ELR (cell line): ENCODE data around the gene FHDC1.
A peak's percentile ranks its signal among the peaks of the same experiment; 100 is the strongest.

ENCODE experiments used
- DNase-seq: peaks from one replicate; pipeline ENCODE4 v3.0.0-alpha.2; 2015; ENCODE audit warnings: low read depth

The FHDC1 gene

DNA sequence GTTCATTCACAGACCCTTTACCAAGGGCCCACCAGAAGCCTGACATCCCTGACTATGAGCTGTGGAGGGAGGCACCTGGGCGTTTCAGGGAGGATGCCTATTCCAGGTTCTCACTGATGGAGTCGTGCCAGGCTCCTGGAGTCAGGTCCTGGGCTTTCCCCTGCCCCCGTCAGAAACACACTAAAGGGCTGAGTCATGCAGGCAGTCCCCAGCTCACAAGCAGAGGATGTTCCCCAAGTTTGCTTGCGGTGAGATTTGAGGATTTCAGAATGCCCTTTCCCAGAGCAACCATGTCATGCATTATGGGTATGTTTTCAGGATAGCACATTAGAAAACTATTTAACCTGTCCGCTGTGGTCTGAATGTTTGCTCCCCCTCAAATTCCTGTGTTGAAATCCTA, 45.2 kb downstream of the FHDC1 start:
- DNase-seq, result peak; percentile 54

DNA sequence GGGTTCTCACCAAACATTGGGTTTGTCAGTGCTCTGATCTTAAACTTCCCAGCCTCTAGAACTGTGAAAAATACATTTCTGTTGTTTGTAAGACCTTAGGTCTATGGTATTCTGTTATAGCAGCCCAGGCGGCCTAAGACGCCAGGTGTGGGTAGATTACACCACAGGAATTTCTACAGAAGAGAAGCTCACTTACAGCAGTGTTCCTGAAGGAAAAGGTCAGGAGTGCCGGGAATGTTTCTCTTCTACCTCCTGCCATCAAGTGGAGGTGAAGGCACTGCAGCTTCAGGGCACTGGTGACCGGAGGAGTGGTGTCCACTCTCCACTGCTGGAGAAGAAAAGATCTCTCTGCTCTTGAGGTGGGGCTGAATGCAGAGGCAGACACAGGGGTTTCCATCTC, 45.7 kb downstream of the FHDC1 start:
- no peak for DNase-seq

DNA sequence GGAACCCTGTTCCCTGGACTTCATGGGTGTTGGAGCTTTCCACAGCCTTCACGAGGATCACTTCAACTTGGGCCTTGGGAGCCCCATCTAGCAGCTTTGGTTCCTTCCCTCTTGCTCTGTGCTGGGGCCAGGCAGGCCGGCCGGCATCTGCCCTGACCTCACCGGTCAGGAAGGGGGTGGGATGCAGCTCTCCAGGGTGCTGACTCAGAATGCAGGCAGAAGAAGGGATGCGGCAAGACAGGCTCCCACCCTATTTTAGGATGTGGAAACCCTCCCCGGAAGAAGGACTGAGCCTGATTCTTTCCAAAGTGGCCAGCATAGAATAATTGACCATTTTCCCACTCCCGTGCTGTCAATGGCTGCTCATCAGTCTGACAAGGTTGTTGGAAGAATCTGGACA, 47.1 kb downstream of the FHDC1 start:
- peak; percentile 22 for DNase-seq

DNA sequence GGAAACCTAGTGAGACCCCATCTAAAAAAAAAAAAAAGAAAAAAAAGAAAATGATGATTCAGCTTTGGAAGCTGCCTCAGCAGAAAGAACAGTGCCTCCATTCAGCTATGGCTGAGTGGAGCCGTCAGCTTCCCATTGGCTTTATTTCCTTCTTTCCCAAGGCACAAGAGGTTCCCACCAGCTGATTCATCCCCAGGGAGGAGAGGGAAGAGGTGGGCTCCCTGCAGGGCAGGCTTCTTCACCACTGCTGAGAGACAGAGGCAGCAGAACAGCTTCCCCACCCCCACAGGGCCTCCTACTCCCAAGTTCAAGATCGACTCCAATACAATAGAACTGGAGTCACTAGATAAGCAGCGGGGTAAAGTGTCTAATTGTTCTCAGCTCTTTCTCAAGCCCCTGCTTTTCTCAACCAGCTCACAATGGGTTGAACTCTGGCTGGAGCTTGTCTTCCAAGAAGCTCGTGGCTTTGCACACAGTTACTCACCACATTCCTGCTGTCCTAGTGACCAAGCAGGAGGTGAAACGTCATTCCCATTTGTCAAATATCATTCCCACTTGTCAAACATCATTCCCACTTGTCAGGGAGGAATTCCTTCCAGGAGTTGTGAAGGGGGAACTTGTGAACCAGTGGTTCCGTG, 47.8 kb downstream of the FHDC1 start:
- peak; percentile 74 for DNase-seq

DNA sequence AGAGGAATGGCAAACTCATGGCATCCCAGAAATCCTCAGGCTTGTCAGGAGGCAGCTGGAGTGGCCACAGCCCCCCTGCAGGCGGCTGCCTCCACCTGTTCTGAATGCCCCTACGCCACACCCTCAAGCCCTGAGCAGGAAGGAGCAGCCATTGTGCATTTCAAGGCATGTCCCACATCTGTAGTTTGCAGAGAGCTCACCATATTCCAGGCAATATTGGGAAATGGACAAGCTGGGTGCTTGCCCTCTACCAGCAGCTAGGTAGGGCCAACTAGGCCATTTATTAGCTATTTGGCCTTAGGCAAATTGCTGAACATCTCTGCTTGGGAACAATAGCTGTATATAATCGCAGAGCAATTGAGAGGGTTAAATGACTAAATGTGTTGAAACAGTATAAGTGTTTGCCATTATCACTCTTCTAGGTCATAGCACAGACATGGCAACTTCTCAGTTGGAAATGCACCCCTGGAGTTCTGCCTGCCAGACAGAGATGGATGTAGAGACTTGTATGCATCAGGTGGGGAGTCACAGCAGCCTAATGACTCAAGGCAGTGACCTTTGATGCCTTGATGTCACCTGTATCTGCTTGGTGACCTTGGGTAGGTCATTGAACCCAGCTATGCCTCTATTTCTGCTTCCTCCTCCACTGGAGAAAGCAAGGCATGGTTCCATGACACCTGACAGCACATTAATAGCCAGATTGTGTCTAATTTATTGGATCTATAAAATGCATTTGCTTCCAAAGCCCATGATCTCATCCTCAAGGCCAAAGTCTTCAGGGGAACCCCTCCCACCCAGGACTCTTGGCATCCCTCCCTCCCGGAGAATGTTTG, 52.8 kb downstream of the FHDC1 start:
- no peak for DNase-seq

DNA sequence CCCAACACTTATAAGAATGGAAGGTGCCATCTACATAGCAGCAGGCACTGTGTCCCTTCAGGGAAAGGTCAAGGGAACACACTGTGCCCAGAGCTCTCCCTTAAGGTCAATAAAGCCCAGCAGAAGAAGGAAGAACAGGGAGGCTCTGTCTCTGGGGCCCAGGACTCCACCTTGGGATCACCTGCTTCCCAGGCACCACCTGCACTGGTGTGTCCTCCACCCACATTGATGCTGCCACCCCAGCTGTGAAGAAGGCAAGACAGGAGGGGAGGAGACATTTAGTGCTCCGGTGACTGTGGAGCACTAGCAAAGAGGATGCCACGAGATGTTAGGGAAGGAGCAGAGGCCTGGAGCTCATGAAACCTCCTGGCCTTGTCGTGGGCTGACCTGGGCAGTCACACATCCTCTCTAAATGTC, 53.4 kb downstream of the FHDC1 start:
- DNase-seq, result no peak

DNA sequence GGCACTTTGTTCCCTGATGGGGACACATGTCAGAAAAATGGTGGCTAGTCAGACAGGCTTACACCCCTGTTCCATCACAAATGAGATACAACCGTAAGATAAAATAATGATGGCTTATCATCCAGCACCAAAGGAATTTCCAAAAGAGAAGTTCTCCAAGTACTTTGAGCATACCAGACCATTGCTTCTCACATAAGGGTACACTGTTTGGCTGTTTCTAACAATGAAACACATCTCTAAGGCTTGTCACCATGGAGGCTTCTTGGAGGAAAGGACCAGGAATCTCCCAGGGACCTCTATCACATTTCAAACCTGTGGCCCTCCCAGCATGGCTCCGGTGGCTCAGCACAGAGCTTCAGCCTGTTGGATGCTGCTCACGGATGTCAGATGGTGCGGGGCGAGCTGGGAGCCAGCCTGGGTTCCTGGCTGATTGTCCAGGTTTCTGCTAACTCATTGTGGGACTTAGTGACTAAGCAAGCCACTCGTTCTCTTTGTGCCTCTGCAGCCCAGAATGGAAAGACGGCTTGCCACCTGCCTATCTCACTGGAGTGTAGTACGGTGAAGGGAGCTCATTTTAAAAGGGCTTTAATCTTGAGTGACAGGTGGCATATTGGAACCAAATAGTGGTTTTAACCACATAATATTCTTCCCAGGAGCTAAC, 54.5 kb downstream of the FHDC1 start:
- DNase-seq, result no peak

DNA sequence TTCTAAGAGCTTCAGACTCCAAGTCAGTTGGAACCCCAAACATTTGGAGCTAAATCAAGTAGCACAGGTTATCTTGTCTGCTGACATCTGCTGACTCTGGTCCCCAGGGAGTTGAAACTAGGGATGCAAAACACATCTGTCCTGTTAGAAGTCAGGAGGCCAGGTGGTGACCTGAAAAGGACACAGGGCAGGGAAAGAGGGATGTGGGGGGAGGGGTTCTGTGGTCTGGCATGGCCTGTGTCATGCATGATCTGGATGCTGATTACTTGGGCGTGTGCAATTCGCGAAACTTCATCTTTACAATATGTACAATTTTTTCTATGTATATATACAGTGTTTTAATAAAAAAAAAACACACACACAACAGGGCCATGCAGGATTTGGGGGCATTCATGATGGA, 55.3 kb downstream of the FHDC1 start:
- no peak for DNase-seq

DNA sequence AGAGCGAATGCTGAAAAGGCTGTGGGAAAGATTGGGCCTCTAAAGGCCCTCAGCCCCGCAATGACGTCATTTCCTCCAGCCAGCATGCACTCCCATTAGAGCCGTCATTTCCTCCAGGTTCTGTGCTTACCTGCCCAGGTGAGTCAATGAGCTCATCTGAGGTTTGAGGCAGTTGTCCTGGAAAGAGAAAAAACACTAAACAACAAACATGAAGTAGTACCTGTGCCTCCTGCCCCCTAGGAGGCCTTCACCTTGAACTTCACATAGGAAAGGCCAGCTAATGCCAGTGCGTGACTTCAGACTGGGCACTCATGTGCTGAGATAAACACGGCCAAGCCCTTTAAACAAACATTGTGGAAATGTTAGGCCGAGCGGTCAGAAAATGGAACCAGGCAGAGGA, 55.9 kb downstream of the FHDC1 start:
- DNase-seq, result no peak

DNA sequence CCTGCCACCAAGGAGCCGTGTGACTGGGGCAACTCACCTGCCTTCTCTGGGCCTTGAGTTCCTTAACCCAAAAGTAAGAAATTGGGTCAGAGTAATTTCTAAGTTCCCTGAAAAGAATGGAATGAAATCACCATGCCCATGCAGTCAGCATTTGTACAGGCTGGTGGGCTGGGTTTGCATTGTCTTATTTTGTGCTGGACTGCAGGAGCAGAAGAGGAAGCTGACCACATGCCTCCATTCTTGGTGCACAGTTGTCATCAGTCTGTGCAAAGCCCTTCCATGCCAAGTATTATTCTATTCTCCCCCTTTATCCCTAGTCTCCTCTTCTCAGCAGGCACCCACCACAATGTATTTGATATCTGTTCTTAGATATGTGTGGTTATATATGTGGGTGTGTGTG, 56.3 kb downstream of the FHDC1 start:
- DNase-seq, result no peak

DNA sequence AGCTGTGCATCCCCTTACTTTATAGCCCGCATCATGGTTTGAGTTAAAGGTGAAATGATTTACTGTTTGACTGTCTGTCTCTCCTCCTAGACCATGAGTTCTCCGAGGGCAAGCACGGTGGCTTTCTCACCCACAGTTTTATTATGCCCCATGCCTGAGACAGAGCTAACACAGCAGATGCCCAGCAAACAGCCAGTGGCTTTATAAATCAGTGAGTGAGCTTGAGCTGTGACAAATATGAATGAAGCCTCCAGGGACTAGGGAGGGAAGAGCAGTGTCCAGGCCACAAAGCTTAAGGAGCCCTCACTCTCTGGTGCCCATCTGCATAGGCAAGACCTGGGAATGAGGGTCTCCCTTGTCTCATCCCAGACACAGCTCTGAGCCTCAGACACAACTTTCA, 57.9 kb downstream of the FHDC1 start:
- DNase-seq, result no peak

DNA sequence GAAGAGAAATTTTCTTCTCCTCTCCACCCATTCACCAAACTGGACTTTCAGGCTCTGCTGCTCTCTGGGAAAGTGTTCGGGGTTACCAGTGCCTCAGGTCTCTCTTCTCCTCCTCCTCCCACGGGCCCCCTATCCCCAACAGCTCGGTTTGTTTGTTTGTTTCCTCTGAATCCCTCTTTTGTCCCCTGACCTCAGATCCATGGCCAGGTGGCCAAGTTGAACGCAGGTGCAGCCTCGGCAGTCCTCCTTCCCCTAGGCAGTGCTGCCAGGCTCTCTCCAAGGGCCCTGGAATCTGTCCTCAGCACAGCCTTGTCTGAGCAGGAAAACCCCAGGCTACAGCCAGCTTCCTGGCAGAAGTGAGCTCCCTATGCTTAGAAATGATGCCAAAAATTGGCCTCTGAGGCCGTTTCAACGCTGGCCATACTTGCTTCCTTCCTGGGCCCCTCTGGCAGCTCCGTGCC, 60.0 kb downstream of the FHDC1 start:
- DNase-seq, result no peak

DNA sequence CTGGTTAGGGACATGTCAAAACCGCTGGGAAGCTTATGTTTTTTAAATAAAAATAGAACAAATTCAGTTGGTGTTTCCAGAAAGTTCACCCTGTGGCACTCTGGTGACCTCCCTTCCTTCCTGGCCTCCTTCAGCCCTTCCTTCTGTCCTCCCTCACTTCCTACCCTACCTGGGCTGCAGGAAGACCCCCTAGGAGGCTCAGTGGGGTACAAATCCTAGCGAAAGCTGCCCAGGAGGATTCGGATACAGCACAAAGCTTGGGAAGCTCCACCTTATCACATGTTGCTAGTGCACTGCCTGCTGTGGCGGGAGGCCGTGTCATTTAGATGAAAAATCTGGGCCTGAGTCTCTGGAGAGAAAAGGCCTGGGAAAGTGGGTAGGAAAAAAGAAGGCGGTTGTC, 60.5 kb downstream of the FHDC1 start:
- no peak for DNase-seq

DNA sequence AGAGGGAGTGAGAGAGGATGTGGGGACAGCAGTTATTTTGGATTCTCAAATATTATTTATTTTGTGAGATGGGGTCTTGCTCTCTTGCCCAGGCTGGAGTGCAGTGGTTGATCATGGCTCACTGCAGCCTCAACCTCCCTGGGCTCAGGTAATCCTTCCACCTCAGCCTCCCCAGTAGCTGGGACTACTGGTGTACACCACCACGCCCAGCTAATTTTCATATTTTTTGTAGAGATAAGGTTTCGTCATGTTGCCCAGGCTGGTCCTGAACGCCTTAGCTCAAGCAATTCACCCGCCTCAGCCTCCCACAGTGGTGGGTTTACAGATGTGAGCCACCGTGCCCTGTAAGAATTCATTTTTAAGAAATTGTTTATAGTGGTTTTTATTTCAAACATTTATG, 61.2 kb downstream of the FHDC1 start:
- no peak for DNase-seq

DNA sequence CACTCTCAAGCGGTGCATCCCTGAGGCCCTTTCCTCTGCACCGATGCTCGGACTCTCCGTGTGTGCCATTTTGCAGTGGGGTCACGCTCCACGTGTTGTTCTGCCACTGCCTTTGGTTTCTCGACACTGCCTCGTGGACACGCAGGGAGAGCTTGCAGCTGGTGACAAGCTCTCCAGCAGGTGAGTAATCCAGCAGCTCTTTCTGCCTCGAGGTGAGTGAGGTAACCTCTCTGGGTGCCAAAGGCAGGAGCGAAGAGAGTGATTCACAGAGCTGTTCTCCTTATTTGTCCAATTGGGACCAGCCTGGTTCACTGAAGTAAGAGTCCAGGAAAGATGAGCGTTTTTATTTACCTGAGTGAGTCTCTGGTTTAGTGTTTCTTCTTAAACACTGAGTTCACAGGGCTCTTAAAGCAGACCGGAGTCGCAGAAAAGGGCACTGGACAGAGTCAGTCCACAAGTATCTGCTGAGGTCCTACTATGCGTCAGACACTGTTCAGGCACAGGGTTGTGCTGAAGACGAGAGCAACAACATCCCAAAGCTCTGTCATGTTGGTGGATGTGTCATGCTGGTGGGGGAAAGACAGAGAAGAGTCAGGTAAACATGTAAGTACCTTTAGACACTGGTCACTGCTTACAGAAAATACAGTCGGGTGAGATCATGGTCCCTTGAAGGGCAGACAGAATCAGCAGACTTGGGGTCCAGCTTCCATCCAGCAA, 61.8 kb downstream of the FHDC1 start:
- DNase-seq, result peak; percentile 34

DNA sequence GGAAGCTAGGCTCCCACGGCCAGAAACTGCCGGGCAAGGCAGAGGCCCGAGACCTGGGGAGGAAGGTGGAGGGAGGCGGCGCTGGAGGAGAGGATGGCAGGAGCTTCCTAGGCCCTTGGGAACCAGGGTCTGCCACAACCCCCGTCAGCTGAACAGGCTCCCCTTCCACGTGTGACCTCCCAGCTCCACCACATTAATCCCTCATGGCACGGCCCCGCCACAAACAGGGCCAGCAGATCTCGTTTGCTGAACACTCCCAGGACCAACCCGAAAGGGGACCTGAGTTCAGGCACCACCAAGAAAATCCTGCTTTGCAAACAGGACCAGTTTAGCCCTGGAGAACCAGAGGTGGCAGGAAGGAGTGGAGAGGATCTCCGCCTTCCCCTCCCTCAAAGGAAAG, 62.7 kb downstream of the FHDC1 start:
- no peak for DNase-seq

DNA sequence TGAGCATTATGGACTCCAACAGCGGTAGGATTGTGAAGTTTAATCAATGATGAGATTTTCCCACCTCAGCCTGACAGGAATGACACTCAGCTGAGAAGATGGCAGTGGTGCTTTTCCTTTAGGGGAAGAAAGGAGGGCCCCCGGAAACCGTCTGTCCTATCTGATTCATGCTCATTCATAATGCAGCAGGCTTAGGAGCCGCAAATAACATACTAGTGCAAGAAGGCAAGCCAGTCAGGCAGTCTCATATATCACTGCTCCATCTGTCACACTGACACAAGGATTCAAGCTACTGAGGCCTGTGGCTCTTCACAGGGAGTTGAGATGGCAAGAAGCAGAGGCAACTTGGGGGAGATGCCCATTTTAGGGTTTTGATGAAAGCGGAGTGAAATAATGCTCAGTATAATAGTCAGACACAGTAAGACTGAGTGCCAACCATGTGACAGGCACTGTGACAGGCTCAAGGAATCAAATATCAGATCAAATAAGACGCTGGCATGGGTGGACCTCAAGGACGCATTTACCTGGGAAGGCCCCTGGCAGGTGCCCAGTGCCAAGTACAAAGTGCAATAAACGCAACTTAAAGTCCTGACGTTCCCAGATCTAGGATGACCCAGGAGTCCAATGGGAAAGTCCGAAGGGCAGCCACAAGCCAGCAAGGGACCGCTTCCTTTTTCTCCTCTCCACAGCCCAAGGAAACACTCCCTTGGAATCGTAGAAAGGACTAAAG, 63.4 kb downstream of the FHDC1 start:
- no peak for DNase-seq

DNA sequence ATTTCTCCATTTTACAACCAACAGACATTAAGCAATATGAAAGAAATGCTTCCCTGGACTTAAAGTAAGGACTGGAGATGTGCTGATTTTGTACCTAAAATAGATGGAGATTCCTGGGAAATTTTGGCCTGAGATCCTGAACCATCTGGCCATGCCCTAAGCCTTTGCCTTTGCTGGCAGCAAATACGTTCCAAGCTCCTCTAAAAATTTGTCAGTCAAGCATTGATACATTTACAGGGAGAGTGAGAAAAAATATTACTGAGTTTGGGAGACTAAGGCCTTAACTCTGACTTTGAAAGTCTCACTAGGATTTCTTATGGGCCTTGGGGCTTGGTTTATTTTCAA, 63.9 kb downstream of the FHDC1 start:
- no peak for DNase-seq

DNA sequence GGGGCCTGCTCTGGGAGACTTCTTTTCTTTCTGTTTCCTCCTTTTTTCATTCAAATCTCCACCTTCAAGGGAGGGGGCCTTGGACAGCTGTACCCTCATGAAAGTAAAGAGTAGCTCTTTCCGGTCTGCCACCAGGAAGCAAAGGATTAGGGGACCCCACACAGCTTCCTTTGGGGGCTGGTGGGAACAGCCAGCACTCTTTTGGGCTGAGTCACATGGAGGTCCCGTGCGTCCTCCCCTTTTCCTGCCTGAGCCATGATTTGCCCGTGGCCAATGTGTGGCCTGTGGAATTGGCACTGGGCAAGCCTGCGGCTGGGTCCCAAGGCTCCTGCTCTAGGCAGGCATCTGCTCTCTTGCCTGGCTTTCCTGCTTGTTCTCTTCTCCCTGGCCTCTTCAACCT, 65.5 kb downstream of the FHDC1 start:
- peak; percentile 13 for DNase-seq

DNA sequence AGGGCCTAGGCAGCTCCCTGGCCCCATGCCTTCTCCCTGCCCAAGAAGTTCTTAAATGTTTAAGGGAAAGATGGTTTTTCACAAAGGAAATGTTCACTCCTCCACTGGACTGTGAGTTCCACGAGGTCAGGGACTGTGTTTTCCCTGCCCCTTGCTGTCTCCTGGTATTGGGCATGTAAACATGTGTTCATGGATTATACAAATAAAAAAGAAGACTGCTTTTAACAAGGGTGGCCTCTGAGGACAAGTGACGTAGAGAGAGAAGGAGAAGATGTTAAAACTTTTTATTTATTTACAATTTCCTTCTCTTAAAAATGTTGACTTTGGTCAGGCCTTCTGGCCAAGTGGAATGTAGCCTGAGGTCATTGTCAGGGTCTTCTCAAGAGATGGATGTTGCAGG, 66.0 kb downstream of the FHDC1 start:
- no peak for DNase-seq

DNA sequence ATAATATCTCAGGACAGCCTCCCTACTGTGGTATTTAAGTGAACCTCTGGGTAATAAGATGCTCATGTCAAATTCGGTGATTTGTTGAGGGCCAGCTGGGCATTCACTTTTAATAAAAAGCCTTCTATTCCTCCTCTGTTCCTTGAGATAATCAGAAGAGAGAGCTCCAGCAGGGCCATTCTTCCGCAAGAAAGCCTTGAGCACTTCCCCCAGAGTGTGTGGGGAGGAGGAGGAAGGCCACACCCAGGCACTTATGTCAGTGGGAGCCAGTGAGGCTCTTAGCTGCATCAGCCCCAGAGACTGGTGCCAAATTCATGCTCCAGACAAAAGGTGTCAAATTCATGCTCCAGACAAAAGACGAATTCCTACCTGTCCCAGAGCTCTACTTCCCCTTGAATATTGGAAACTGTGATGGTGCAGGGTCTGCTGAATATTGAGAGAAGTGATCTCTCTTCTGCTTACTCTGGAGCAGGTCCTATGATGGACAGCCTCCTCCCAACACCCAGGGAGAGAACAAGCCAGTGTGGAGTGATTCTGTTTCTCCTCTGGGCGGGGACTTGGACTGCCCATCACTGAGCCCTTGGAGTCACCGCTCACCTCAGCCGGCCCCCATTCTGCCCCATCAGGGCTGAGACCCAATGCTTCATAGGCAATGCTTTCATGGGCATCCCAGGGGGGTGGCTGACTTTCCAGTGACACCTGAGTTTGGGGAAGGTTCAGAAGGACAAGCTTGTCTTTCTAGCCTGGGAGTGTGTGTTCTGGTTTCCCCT, 68.1 kb downstream of the FHDC1 start:
- DNase-seq, result no peak
